Skin epidermis (tissue), 12 donors: ENCODE measurements around the gene TAC4.
"Not testable (repeated sequence)": the region's sequence is repeated elsewhere in the genome, so short reads cannot be mapped to it uniquely, and the experiment has no call there.

Experiments
- H3K27ac ChIP-seq, 21 experiments: fragments of 200-600 bp; sonication (generic) in 11 of 21; one replicate each; pipeline ENCODE4 v1.5.0; 2020; ENCODE audit warnings: mild to moderate bottlenecking in 3 of 21, inconsistent platforms in 2 of 21, moderate library complexity in 2 of 21
- H3K4me3 ChIP-seq, 7 experiments: fragments of 200-600 bp; sonication (generic) in 2 of 7; one replicate each; pipeline ENCODE4 v1.5.0; 2020; ENCODE audit warnings: inconsistent platforms in 2 of 7, mild to moderate bottlenecking in 2 of 7, moderate library complexity in 1 of 7

Gene TAC4

GRCh38 chr17:49848739-49849138 is 870 bp upstream of the TAC4 start:
- H3K4me3 ChIP-seq, result no peak overlapping the region
- H3K27ac ChIP-seq, result no peak overlapping the region

- Histone ChIP-seq H3K4me3 (no peak overlapping the region), H3K27ac (no peak overlapping the region)
Observed at GRCh38 chr17:49846938-49847712, 744 bp downstream of the TAC4 start.

- no peak overlapping the region for H3K4me3 ChIP-seq
Observed at GRCh38 chr17:49845321-49845720, 2.5 kb downstream of the TAC4 start.

GRCh38 chr17:49843774-49844350 is 4.0 kb downstream of the TAC4 start:
- Histone ChIP-seq H3K27ac (no peak overlapping the region), H3K4me3 (no peak overlapping the region)

More at GRCh38 chr17:49845321-49845720, 2.5 kb downstream of the TAC4 start:
- peak overlapping the region in 5 of 21 experiments; percentile 7 to 57 (median 38) for H3K27ac ChIP-seq

- Histone ChIP-seq H3K4me3 (no peak overlapping the region), H3K27ac (no peak overlapping the region)
Observed at GRCh38 chr17:49842846-49843245, 5.0 kb downstream of the TAC4 start.

- Histone ChIP-seq H3K4me3 (no peak overlapping the region), H3K27ac (no peak overlapping the region)
Observed at GRCh38 chr17:49842371-49842770, 5.5 kb downstream of the TAC4 start.

GRCh38 chr17:49841548-49841947 is 6.3 kb downstream of the TAC4 start:
- Histone ChIP-seq H3K27ac (no peak overlapping the region), H3K4me3 (no peak overlapping the region)

GRCh38 chr17:49839455-49839854 is 8.4 kb downstream of the TAC4 start:
- no peak overlapping the region for H3K27ac ChIP-seq
- no peak overlapping the region for H3K4me3 ChIP-seq

GRCh38 chr17:49836111-49837030 is 11.5 kb downstream of the TAC4 start:
- Histone ChIP-seq H3K4me3 (no peak overlapping the region), H3K27ac (peak overlapping the region in 4 of 21 experiments; percentile 10 to 57 (median 25))

GRCh38 chr17:49835472-49835871 is 12.4 kb downstream of the TAC4 start:
- no peak overlapping the region for H3K4me3 ChIP-seq
- H3K27ac ChIP-seq, result peak overlapping the region in 1 of 21 experiments; percentile 20

GRCh38 chr17:49834118-49834743 is 13.6 kb downstream of the TAC4 start:
- H3K27ac ChIP-seq, result peak overlapping the region in 3 of 21 experiments; percentile 5 to 52 (median 18)
- no peak overlapping the region for H3K4me3 ChIP-seq

GRCh38 chr17:49832840-49833599 is 14.8 kb downstream of the TAC4 start:
- H3K27ac ChIP-seq, result peak overlapping the region in 4 of 21 experiments; percentile 5 to 52 (median 36)
- H3K4me3 ChIP-seq, result no peak overlapping the region

GRCh38 chr17:49830605-49831004 is 17.3 kb downstream of the TAC4 start:
- H3K27ac ChIP-seq, result peak overlapping the region in 1 of 21 experiments; percentile 50

GRCh38 chr17:49829026-49829425 is 18.8 kb downstream of the TAC4 start:
- Histone ChIP-seq H3K27ac (no peak overlapping the region), H3K4me3 (no peak overlapping the region)

More at GRCh38 chr17:49830605-49831004, 17.3 kb downstream of the TAC4 start:
- no peak overlapping the region for H3K4me3 ChIP-seq

- peak overlapping the region in 2 of 21 experiments; percentile 32 to 39 for H3K27ac ChIP-seq
- H3K4me3 ChIP-seq, result not testable (repeated sequence)
Observed at GRCh38 chr17:49828325-49828724, 19.5 kb downstream of the TAC4 start.

- H3K4me3 ChIP-seq, result no peak overlapping the region
- no peak overlapping the region for H3K27ac ChIP-seq
Observed at GRCh38 chr17:49825645-49826044, 22.2 kb downstream of the TAC4 start.

- Histone ChIP-seq H3K4me3 (no peak overlapping the region), H3K27ac (peak overlapping the region in 5 of 21 experiments; percentile 18 to 60 (median 47))
Observed at GRCh38 chr17:49823614-49824013, 24.3 kb downstream of the TAC4 start.

- H3K27ac ChIP-seq, result peak overlapping the region in 6 of 21 experiments; percentile 1 to 60 (median 44)
- H3K4me3 ChIP-seq, result no peak overlapping the region
Observed at GRCh38 chr17:49822829-49823228, 25.0 kb downstream of the TAC4 start.

GRCh38 chr17:49821916-49822315 is 26.0 kb downstream of the TAC4 start:
- Histone ChIP-seq H3K27ac (peak overlapping the region in 7 of 21 experiments; percentile 9 to 48 (median 23)), H3K4me3 (no peak overlapping the region)
